B cell (primary cell): ENCODE results near the gene DAPK3.

ENCODE experiments used
- CTCF ChIP-seq: fragments of 200-600 bp; IDR thresholded peaks from one replicate; pipeline ENCODE4 v1.8.0; 2022; ENCODE audit warnings: antibody characterized with exemption, mild to moderate bottlenecking
- EZH2 ChIP-seq: IDR thresholded peaks from 2 replicates; pipeline ENCODE4 v1.6.1; 2012; ENCODE audit warnings: borderline replicate concordance, low read depth, mild to moderate bottlenecking, moderate library complexity, low read length; ENCODE audit not compliant: insufficient read depth, poor library complexity, severe bottlenecking

GRCh38 chr19:3949294-3949693 is 21.6 kb downstream of the DAPK3 start:
- TF ChIP-seq CTCF (no peak), EZH2 (no peak)
